PC-3 (cell line): ENCODE measurements around the gene SLFNL1. TPM values are rescaled to one million over a fixed set of nuclear protein-coding genes. Genes with fewer than 3 reads are reported as not detected.

ENCODE experiments used
- ATAC-seq: fragments of 200-7000 bp; cut with Tn5 transposase; 2 replicates; pipeline ENCODE4 v1.9.1; 2020; ENCODE audit warnings: mild to moderate bottlenecking, moderate library complexity
- BruUV-seq: library from RNA; stranded (reverse); fragments of 400-500 nt; replicated peaks from 2 replicates; lab custom pipeline; 2021; lab: Mats Ljungman, UMichigan
- CTCF ChIA-PET: fragments of 300-600 bp; sonication (Branson Sonifier 250); formaldehyde crosslinking; loops from one replicate; lab custom pipeline; 2022; ENCODE audit warnings: antibody characterized with exemption; lab: Charles Lee
- POLR2A ChIA-PET: fragments of 300-600 bp; sonication (Branson Sonifier 250); formaldehyde crosslinking; loops from one replicate; lab custom pipeline; 2022; ENCODE audit warnings: antibody characterized with exemption; ENCODE audit not compliant: unreplicated experiment; lab: Charles Lee
- DNase-seq: peaks from one replicate; pipeline ENCODE4 v3.0.0-alpha.2; 2015
- H2AFZ ChIP-seq: fragments of 300-600 bp; sonication (generic); 2 replicates; pipeline ENCODE4 v1.6.0; 2016; ENCODE audit warnings: antibody characterized with exemption, low read length
- H3F3A ChIP-seq: fragments of 300-600 bp; sonication (generic); one replicate; pipeline ENCODE4 v1.6.0; 2017; ENCODE audit warnings: antibody characterized with exemption, low read length, control low read depth, mild to moderate bottlenecking; ENCODE audit not compliant: unreplicated experiment
- H3K27ac ChIP-seq: fragments of 300-600 bp; sonication (generic); 2 replicates; pipeline ENCODE4 v1.5.1; 2016; ENCODE audit warnings: mild to moderate bottlenecking, low read length
- H3K27me3 ChIP-seq: fragments of 300-600 bp; sonication (generic); 2 replicates; pipeline ENCODE4 v1.6.1; 2016; ENCODE audit warnings: low read length, mixed read lengths
- H3K36me3 ChIP-seq: fragments of 300-600 bp; sonication (generic); 2 replicates; pipeline ENCODE4 v1.6.1; 2016; ENCODE audit warnings: low read depth, mixed run types, low read length, mixed read lengths
- H3K4me1 ChIP-seq: fragments of 300-600 bp; sonication (generic); 2 replicates; pipeline ENCODE4 v1.5.1; 2016; ENCODE audit warnings: low read length; ENCODE audit not compliant: insufficient read depth
- H3K4me2 ChIP-seq: fragments of 300-600 bp; sonication (generic); 2 replicates; pipeline ENCODE4 v1.6.0; 2016; ENCODE audit warnings: low read length
- H3K4me3 ChIP-seq: fragments of 300-600 bp; sonication (generic); 2 replicates; pipeline ENCODE4 v1.5.1; 2016; ENCODE audit warnings: mild to moderate bottlenecking, low read length, mixed read lengths
- H3K79me2 ChIP-seq: fragments of 300-600 bp; sonication (generic); 2 replicates; pipeline ENCODE4 v1.6.1; 2017; ENCODE audit warnings: low read length, mixed read lengths
- H3K9ac ChIP-seq: fragments of 300-600 bp; sonication (generic); 2 replicates; pipeline ENCODE4 v1.6.0; 2016; ENCODE audit warnings: mild to moderate bottlenecking, low read length
- H3K9me2 ChIP-seq: fragments of 300-600 bp; sonication (generic); replicated peaks from 2 replicates; pipeline ENCODE4 v1.6.1; 2016; ENCODE audit warnings: mixed run types, low read length, mixed read lengths
- H3K9me3 ChIP-seq: fragments of 300-600 bp; sonication (generic); 2 replicates; pipeline ENCODE4 v1.6.1; 2016; ENCODE audit warnings: low read length, mixed read lengths
- H4K20me1 ChIP-seq: fragments of 300-600 bp; sonication (generic); 2 replicates; pipeline ENCODE4 v1.6.1; 2016; ENCODE audit warnings: low read length, mixed read lengths
- EZH2 ChIP-seq: fragments of 300-600 bp; sonication (generic); IDR thresholded peaks from one replicate; pipeline ENCODE4 v1.6.1; 2017; ENCODE audit warnings: antibody characterized with exemption, mild to moderate bottlenecking, low read length; ENCODE audit not compliant: unreplicated experiment
- EZH2phosphoT487 ChIP-seq: fragments of 300-600 bp; sonication (generic); IDR thresholded peaks from 2 replicates; pipeline ENCODE4 v1.6.1; 2018; ENCODE audit warnings: mild to moderate bottlenecking, antibody characterized with exemption, low read length, borderline replicate concordance
- intact Hi-C: fragments of 100-400 bp; cut with micrococcal nuclease; formaldehyde crosslinking; loops from 2 replicates; pipeline ENCODE4 v1.9.0; 2023
- total RNA-seq: library from RNA; depleted of rRNA; stranded (reverse); fragments of >200 nt; gene quantifications from 2 replicates; pipeline ENCODE4 v1.2.3, GENCODE V29; 2014
- TF ChIP-seq, protein P1 (sequence below): fragments of 300-600 bp; sonication (generic); conservative IDR thresholded peaks from 2 replicates; pipeline ENCODE4 v1.5.1; 2017; ENCODE audit warnings: antibody characterized with exemption, low read depth, mild to moderate bottlenecking, low read length

The SLFNL1 gene
- total RNA-seq, 1 experiment from 2014 or later, result 0.22 TPM

DNA sequence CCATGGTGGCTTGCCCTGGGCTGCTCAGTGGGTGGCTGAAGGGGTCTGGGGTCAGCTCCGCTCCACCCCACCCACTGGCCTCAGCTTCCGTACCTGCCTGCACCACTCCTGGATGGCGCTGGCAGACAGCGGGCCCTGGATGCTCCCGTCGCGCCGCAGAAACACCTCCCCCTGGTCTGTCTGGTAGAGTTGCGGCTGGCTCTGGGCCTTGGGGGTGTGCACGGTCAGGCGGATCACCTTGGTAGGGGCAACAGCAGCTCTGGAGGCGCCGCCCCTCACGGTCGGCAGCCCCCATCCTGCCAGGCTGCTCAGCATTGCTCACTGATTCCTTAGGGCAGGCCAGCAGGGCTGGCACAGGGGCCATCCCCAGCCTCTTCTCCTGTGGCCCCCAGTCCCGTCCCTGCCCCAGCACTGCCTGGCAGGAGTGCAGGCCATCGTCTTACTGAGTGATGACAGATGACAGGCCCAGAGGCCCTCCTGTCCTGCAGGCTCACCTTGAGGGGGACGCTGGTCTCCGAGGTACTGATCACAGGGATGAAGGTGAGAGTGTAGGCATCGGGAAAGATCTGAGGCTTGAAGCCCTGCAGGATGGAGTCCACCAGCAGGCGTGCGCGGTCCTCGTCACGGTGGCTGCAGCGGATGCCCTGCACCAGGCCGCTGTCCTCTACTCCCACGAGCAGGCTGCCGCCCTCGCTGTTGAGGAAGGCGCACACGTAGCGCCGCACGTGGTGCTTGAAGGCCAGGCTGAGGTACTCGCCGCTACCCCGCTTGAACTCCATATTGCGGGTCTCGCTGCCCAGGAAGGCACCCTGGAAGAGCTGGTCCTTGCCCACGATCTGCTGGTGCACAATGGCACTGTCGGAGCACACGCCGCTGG is 4.1 kb downstream of the SLFNL1 start:
- POLR2A ChIA-PET, result no interaction called here
- CTCF ChIA-PET, result no interaction called here
- BruUV-seq, result no TSS peak

DNA sequence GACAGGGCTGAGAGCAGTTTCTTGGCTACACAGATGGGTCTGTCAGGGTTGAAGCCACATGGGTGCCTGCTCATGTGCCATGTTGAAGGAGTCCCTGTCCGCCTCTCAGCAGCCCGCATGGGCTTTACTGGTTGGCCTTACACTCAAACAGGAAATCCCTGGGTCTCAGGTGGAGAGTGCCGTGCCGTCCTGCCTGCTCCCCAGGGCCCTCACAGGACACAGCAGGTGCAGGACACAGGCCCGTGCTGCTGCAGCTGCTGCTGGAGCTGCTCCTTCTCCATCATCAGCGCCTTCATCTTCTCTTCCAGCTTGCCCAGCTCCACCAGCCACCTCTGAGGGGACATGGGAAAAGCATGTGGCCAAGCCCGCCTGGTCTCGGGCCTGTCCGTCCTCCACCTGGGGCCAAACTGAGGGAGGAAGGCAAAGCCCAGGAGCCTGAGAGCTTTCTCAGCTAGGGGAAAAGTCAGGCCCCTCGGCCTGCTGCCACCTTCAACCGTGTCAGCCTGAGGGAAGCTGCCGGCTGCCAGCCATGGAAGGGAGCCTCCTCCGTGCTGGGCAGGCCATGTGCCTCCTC is 5.5 kb downstream of the SLFNL1 start:
- Histone ChIP-seq H4K20me1 (no peaks in the 10 kb centered on the region), H3K4me1 (no peaks in the 10 kb centered on the region), H2AFZ (no peak overlapping the region), H3K27me3 (no peaks in the 10 kb centered on the region), H3F3A (no peaks in the 10 kb centered on the region), H3K9me3 (no peaks in the 10 kb centered on the region), H3K27ac (no peak overlapping the region), H3K79me2 (no peaks in the 10 kb centered on the region), H3K9ac (no peak overlapping the region), H3K36me3 (peaks cover 34% of the 10 kb centered on the region), H3K9me2 (no peaks in the 10 kb centered on the region), H3K4me3 (no peak overlapping the region), H3K4me2 (no peak overlapping the region)
- TF ChIP-seq, protein P1, sequence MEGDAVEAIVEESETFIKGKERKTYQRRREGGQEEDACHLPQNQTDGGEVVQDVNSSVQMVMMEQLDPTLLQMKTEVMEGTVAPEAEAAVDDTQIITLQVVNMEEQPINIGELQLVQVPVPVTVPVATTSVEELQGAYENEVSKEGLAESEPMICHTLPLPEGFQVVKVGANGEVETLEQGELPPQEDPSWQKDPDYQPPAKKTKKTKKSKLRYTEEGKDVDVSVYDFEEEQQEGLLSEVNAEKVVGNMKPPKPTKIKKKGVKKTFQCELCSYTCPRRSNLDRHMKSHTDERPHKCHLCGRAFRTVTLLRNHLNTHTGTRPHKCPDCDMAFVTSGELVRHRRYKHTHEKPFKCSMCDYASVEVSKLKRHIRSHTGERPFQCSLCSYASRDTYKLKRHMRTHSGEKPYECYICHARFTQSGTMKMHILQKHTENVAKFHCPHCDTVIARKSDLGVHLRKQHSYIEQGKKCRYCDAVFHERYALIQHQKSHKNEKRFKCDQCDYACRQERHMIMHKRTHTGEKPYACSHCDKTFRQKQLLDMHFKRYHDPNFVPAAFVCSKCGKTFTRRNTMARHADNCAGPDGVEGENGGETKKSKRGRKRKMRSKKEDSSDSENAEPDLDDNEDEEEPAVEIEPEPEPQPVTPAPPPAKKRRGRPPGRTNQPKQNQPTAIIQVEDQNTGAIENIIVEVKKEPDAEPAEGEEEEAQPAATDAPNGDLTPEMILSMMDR, result no peak
- no peak for TF ChIP-seq EZH2
- BruUV-seq, result no TSS peak
- intact Hi-C loops, result no loop called here
- ChIA-PET POLR2A (no interaction called here), CTCF (no interaction called here)
- ATAC-seq (no peak), DNase-seq (no peak)

More for the DNA sequence above, 4.1 kb downstream of the SLFNL1 start:
- no peaks in the 10 kb centered on the region for H3K79me2 ChIP-seq
- TF ChIP-seq EZH2 (no peak), EZH2phosphoT487 (no peak)
- TF ChIP-seq, protein P1, result no peak
- no peak overlapping the region for H3K4me2 ChIP-seq
- no peak overlapping the region for H3K4me3 ChIP-seq
- H4K20me1 ChIP-seq, result no peaks in the 10 kb centered on the region
- no peak overlapping the region for H2AFZ ChIP-seq
- peaks cover 21% of the 10 kb centered on the region for H3K36me3 ChIP-seq
- H3K27ac ChIP-seq, result no peak overlapping the region
- H3K9me2 ChIP-seq, result no peaks in the 10 kb centered on the region
- H3K4me1 ChIP-seq, result no peaks in the 10 kb centered on the region
- intact Hi-C loops, result no loop called here
- no peaks in the 10 kb centered on the region for H3F3A ChIP-seq
- DNase-seq (no peak), ATAC-seq (no peak)
- H3K27me3 ChIP-seq, result no peaks in the 10 kb centered on the region
- no peaks in the 10 kb centered on the region for H3K9me3 ChIP-seq
- H3K9ac ChIP-seq, result no peak overlapping the region
